ENCODE measurements around the gene KDM2B. TPM values are rescaled to one million over a fixed set of nuclear protein-coding genes. Genes with fewer than 3 reads are reported as not detected.

KDM2B gene
- total and polyA plus RNA-seq, 2 of the 8 experiments (the other 6 are each of a cell fraction or from before 2014, with no cell fraction given): 111 to 162 TPM

DNA sequence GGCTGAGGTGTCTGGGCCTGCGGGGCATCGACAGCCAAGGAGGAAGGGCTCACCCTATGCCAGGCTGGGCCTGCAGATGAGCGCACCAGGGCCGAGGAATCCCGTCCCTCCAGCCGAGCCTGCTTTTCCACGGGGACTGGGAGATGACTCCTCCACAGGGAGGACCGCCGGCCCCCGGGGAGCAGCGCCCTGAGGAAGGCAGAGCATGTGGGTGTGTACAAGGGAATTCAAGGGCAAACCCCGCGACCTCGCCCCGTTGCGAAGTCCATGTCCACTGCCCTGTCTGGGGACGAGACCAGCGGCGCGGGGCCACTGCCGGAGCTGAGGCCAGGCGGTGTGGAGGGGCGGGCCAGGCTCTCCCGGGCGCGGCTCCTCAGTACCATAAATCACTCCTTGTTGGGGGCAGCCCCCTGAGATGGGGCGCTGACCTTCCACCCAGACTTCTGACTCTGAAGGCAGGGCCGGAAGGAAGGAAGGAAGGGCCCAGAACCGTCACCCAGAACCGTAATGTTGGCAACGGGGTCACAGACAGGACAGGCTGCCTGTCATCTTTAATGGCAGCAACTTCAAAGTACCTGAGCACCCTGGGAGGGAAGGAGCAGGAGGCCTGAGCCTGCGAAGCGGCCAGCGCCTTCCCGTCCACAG is 128.4 kb downstream of the KDM2B start:
- no peak overlapping the region for H2BK120ac ChIP-seq (replicated peaks; ENCODE audit: low read depth, low read length)
- H3K79me1 ChIP-seq (ENCODE audit: low read depth, low read length): peaks cover 31% of the 10 kb centered on the region
- H2AFZ ChIP-seq (ENCODE audit: low read length): no peak overlapping the region
- H3K9me3 ChIP-seq (ENCODE audit: insufficient read depth in 2 of 2, low read depth in 1 of 2, low read length in 1 of 2): no peaks in the 10 kb centered on the region
- TF ChIP-seq TBP (IDR thresholded peaks at IDR 0.05; ENCODE audit: low read depth, low read length): no peak
- TF ChIP-seq, protein P1, sequence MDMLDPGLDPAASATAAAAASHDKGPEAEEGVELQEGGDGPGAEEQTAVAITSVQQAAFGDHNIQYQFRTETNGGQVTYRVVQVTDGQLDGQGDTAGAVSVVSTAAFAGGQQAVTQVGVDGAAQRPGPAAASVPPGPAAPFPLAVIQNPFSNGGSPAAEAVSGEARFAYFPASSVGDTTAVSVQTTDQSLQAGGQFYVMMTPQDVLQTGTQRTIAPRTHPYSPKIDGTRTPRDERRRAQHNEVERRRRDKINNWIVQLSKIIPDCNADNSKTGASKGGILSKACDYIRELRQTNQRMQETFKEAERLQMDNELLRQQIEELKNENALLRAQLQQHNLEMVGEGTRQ (IDR thresholded peaks at IDR 0.05; ENCODE audit: low read length): no peak
- no peak for TF ChIP-seq MAFK (IDR thresholded peaks at IDR 0.05; ENCODE audit: low read depth, low read length)
- no peak for TF ChIP-seq BRCA1 (IDR thresholded peaks at IDR 0.05; ENCODE audit: low read depth, low read length)
- no peak overlapping the region for H4K5ac ChIP-seq (ENCODE audit: insufficient read length, low read depth, low read length)
- H3K79me2 ChIP-seq (ENCODE audit: control insufficient read depth in 1 of 2, insufficient read depth in 2 of 2, low read length in 2 of 2): peaks cover 0 to 52% of the 10 kb centered on the region in 2 experiments; a peak in 2 of 4 replicates
- CTCF ChIA-PET (ENCODE audit: partially characterized antibody): interaction anchor here (0.7 to 15.5 kb wide), 7 partner anchors 9 to 118 kb away, joined by 3 to 129 read pairs (median 4); no protein-coding TSS in a partner anchor
- H3K14ac ChIP-seq (ENCODE audit: insufficient read length): no peak overlapping the region
- H3K4me1 ChIP-seq (replicated peaks in 1 of 4; ENCODE audit: control insufficient read depth in 3 of 4, insufficient read depth in 4 of 4, low read length in 3 of 4): peaks cover 0 to 5% (median 2%) of the 10 kb centered on the region in 4 experiments; a peak in 1 of 7 replicates
- no peak overlapping the region for H2BK5ac ChIP-seq (ENCODE audit: low read depth, low read length)
- no peaks in the 10 kb centered on the region for H3K27me3 ChIP-seq (replicated peaks in 1 of 4; ENCODE audit: control insufficient read depth in 3 of 4, extremely low read depth in 1 of 4, insufficient read depth in 3 of 4, low read length in 3 of 4)
- no peak for FAIRE-seq
- no peak overlapping the region for H3K23ac ChIP-seq (ENCODE audit: insufficient read length)
- no peaks in the 10 kb centered on the region for H3K23me2 ChIP-seq (ENCODE audit: low read depth, low read length)
- H4K91ac ChIP-seq (replicated peaks; ENCODE audit: insufficient read length, low read length): no peak overlapping the region
- no peak overlapping the region for H2BK15ac ChIP-seq (ENCODE audit: low read length)
- H3K9ac ChIP-seq (replicated peaks in 1 of 4; ENCODE audit: extremely low read depth in 1 of 4, low read depth in 3 of 4, low read length in 3 of 4): no peak overlapping the region
- peaks cover 18 to 23% of the 10 kb centered on the region in 2 experiments for H4K20me1 ChIP-seq (replicated peaks in 1 of 2; ENCODE audit: control insufficient read depth in 1 of 2, insufficient read depth in 2 of 2, low read length in 2 of 2)
- no peak overlapping the region for H3K27ac ChIP-seq (ENCODE audit: low read depth, low read length)
- no peak overlapping the region for H3K18ac ChIP-seq (ENCODE audit: extremely low read depth, low read length)
- H2BK12ac ChIP-seq (ENCODE audit: low read depth, low read length): no peak overlapping the region
- H4K8ac ChIP-seq (ENCODE audit: extremely low read depth, insufficient read depth, low read length): peak overlapping the region; percentile 16; the same call in 1 of the 2 replicates
- POLR2A ChIA-PET (ENCODE audit: partially characterized antibody): interaction anchor here (0.7 to 1.3 kb wide), 2 partner anchors 15 to 908 kb away, joined by 3 to 5 read pairs; no protein-coding TSS in a partner anchor
- H3K56ac ChIP-seq (replicated peaks; ENCODE audit: insufficient read length, low read depth, low read length): no peak overlapping the region
- no peak overlapping the region for H2BK20ac ChIP-seq (ENCODE audit: low read length)
- no peak overlapping the region for H3K4me2 ChIP-seq (ENCODE audit: insufficient read depth in 1 of 2, low read depth in 2 of 2, low read length in 2 of 2)
- peaks cover 0 to 22% (median 7%) of the 10 kb centered on the region in 4 experiments; a peak in 4 of 8 replicates for H3K36me3 ChIP-seq (ENCODE audit: control insufficient read depth in 2 of 4, insufficient read depth in 4 of 4, low read length in 3 of 4)
- WGBS, 2 experiments (ENCODE audit: extremely low coverage in 1 of 2, insufficient coverage in 1 of 2, insufficient read length in 1 of 2, insufficient replicate concordance in 2 of 2, low coverage in 1 of 2, low lambda C conversion rate in 2 of 2, missing lambda C conversion rate in 1 of 2): 95% methylated on average over 29 of the region's 35 CpGs; no CpG with 5 or more reads in 1 of the 2 experiments
- H2AK5ac ChIP-seq (ENCODE audit: low read depth, low read length): no peak overlapping the region
- no peak overlapping the region for H3K4me3 ChIP-seq (ENCODE audit: extremely low read depth in 1 of 4, insufficient read depth in 2 of 4, low read depth in 3 of 4, low read length in 4 of 4)
- DNase-seq (ENCODE audit: low read depth in 1 of 2, low spot score in 2 of 2): no peak
- H3K4ac ChIP-seq (replicated peaks; ENCODE audit: insufficient read length, low read depth, low read length): no peak overlapping the region
